ENCODE results near the gene GPANK1.

DNA sequence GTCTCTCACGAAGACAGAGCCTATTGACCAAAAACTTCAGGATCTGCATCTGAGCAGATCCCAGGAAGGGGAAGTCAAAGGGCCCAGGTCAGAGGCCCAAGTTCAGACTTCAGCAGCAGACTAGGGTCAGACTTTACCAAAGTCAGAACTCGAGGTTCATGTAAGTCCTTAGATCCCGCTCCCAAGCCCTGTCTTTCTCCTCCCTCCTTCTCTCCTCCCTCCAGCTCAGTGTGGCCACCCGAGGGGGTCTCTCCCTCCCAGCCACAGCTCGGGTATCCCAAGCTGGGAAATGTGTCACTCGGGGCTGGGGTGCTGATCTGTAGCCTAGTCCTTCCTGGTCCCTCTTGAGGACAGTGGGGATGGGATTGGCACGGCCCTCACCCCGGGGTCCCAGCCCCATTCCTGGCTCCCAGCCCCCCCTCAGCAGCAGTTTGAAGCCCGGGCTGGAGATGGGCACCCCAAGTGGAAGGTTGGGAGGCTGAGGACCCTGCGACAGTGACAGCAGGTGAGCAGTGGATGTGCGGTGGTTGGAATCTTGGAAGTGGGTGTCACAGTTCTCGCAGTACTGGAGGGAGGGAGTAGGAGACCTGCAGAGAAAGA lies 2.6 kb downstream of the GPANK1 start:
- no peak for TF ChIP-seq GATAD2A (CRISPR knock-in tag; IDR thresholded peaks at IDR 0.05)
- TF ChIP-seq PATZ1 (CRISPR knock-in tag; IDR thresholded peaks at IDR 0.05) = no peak
- TF ChIP-seq ZBTB33 (CRISPR knock-in tag; IDR thresholded peaks at IDR 0.05) = no peak
- no peak for TF ChIP-seq FOXA3 (CRISPR knock-in tag; IDR thresholded peaks at IDR 0.05)
- no peak for TF ChIP-seq JUND (CRISPR knock-in tag; IDR thresholded peaks at IDR 0.05)
- TF ChIP-seq SMAD1 (CRISPR knock-in tag; IDR thresholded peaks at IDR 0.05; ENCODE audit: borderline replicate concordance, low read depth) = no peak
- TF ChIP-seq EZH2 (conservative IDR thresholded peaks at IDR 0.05; ENCODE audit: low read depth, low read length) = no peak
- TF ChIP-seq ZBTB7B (CRISPR knock-in tag; IDR thresholded peaks at IDR 0.05) = no peak
- TF ChIP-seq ZNF749 (CRISPR knock-in tag; IDR thresholded peaks at IDR 0.05; ENCODE audit: borderline replicate concordance) = no peak
- no peak for TF ChIP-seq ZIK1 (CRISPR knock-in tag; IDR thresholded peaks at IDR 0.05; ENCODE audit: borderline replicate concordance, low read depth)
- TF ChIP-seq SALL2 (CRISPR knock-in tag; IDR thresholded peaks at IDR 0.05) = no peak
- TF ChIP-seq, protein P1, sequence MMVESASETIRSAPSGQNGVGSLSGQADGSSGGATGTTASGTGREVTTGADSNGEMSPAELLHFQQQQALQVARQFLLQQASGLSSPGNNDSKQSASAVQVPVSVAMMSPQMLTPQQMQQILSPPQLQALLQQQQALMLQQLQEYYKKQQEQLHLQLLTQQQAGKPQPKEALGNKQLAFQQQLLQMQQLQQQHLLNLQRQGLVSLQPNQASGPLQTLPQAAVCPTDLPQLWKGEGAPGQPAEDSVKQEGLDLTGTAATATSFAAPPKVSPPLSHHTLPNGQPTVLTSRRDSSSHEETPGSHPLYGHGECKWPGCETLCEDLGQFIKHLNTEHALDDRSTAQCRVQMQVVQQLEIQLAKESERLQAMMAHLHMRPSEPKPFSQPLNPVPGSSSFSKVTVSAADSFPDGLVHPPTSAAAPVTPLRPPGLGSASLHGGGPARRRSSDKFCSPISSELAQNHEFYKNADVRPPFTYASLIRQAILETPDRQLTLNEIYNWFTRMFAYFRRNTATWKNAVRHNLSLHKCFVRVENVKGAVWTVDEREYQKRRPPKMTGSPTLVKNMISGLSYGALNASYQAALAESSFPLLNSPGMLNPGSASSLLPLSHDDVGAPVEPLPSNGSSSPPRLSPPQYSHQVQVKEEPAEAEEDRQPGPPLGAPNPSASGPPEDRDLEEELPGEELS (CRISPR knock-in tag; IDR thresholded peaks at IDR 0.05) = no peak

Data from HepG2 (cell line).